Thoracic aorta (tissue), 2 donors: ENCODE measurements around the gene CD101. TPM values are rescaled to one million over a fixed set of nuclear protein-coding genes. Genes with fewer than 3 reads are reported as not detected.

ENCODE experiments used
- ATAC-seq: fragments of 150-250 bp; one replicate; pipeline ENCODE4 v1.8.0; 2017; ENCODE audit warnings: low read depth; ENCODE audit not compliant: insufficient number of reproducible peaks, low FRiP score
- DNase-seq: peaks from one replicate; pipeline ENCODE4 v3.0.0-alpha.2; 2020; ENCODE audit warnings: low spot score
- H3K27ac ChIP-seq, 2 donors: fragments of 200-600 bp; sonication (generic); 1 replicate in 1 of 2; 2 replicates in 1 of 2; pipeline ENCODE4 v1.5.1; 2016; ENCODE audit warnings: mild to moderate bottlenecking in 2 of 2, moderate library complexity in 2 of 2
- H3K27me3 ChIP-seq: fragments of 200-600 bp; sonication (generic); replicated peaks from 2 replicates; pipeline ENCODE4 v1.6.0; 2016; ENCODE audit warnings: mild to moderate bottlenecking; ENCODE audit not compliant: insufficient read depth
- H3K36me3 ChIP-seq: fragments of 200-600 bp; sonication (generic); one replicate; pipeline ENCODE4 v1.5.1; 2016
- H3K4me1 ChIP-seq, 2 donors: fragments of 200-600 bp; sonication (generic); 1 replicate in 1 of 2; 2 replicates in 1 of 2; pipeline versions ENCODE4 v1.5.1 to v1.6.0; 2016; ENCODE audit warnings: low read depth in 2 of 2, mild to moderate bottlenecking in 1 of 2; ENCODE audit not compliant: control insufficient read depth in 1 of 2
- H3K4me3 ChIP-seq: fragments of 200-600 bp; sonication (generic); 2 replicates; pipeline ENCODE4 v1.5.1; 2016; ENCODE audit warnings: mild to moderate bottlenecking
- H3K9me3 ChIP-seq: fragments of 200-600 bp; sonication (generic); 2 replicates; pipeline ENCODE4 v1.5.1; 2016
- CTCF ChIP-seq: fragments of 200-600 bp; sonication (generic); IDR thresholded peaks from one replicate; pipeline ENCODE4 v1.5.1; 2019; ENCODE audit warnings: antibody characterized with exemption
- total RNA-seq, 2 donors: library from RNA; depleted of rRNA; stranded (reverse); fragments of >200 nt; gene quantifications; one replicate each; pipeline versions ENCODE4 v1.1.0 to v1.2.3, GENCODE V29; 2016

CD101 gene
- total RNA-seq, 2 donors from 2014 or later, result 0.85 to 1.8 TPM

- DNase-seq (no peak), ATAC-seq (no peak)
- Histone ChIP-seq H3K27ac (no peak overlapping the region), H3K36me3 (no peaks in the 10 kb centered on the region), H3K4me1 (peaks cover 6 to 16% of the 10 kb centered on the region in 2 donors), H3K4me3 (no peak overlapping the region), H3K27me3 (no peaks in the 10 kb centered on the region), H3K9me3 (no peaks in the 10 kb centered on the region)
- TF ChIP-seq CTCF, result no peak
Observed at GRCh38 chr1:117030271-117030877, 28.8 kb downstream of the CD101 start.

- ATAC-seq (no peak), DNase-seq (no peak)
- no peak overlapping the region for H3K27ac ChIP-seq
- H3K4me3 ChIP-seq, result no peak overlapping the region
- H3K36me3 ChIP-seq, result no peaks in the 10 kb centered on the region
- H3K4me1 ChIP-seq, result peaks cover 0 to under 1% of the 10 kb centered on the region in 2 donors
- no peaks in the 10 kb centered on the region for H3K9me3 ChIP-seq
- no peaks in the 10 kb centered on the region for H3K27me3 ChIP-seq
- no peak for TF ChIP-seq CTCF
Observed at GRCh38 chr1:117032266-117032665, 30.7 kb downstream of the CD101 start.

- H3K9me3 ChIP-seq, result no peaks in the 10 kb centered on the region
- H3K27me3 ChIP-seq, result no peaks in the 10 kb centered on the region
- H3K27ac ChIP-seq, result no peak overlapping the region
- no peak for ATAC-seq
- H3K4me1 ChIP-seq, result no peaks in the 10 kb centered on the region
- no peaks in the 10 kb centered on the region for H3K36me3 ChIP-seq
- TF ChIP-seq CTCF, result no peak
- no peak overlapping the region for H3K4me3 ChIP-seq
- no peak for DNase-seq
Observed at GRCh38 chr1:117032681-117033539, 31.4 kb downstream of the CD101 start.

GRCh38 chr1:117033772-117034171 is 32.2 kb downstream of the CD101 start:
- TF ChIP-seq CTCF, result no peak
- H3K27ac ChIP-seq, result no peak overlapping the region
- no peaks in the 10 kb centered on the region for H3K4me1 ChIP-seq
- no peaks in the 10 kb centered on the region for H3K9me3 ChIP-seq
- H3K27me3 ChIP-seq, result no peaks in the 10 kb centered on the region
- H3K36me3 ChIP-seq, result no peaks in the 10 kb centered on the region
- no peak for ATAC-seq
- H3K4me3 ChIP-seq, result no peak overlapping the region
- no peak for DNase-seq

GRCh38 chr1:117034791-117035290 is 33.3 kb downstream of the CD101 start:
- H3K4me3 ChIP-seq, result no peak overlapping the region
- no peaks in the 10 kb centered on the region for H3K9me3 ChIP-seq
- no peak for TF ChIP-seq CTCF
- DNase-seq (no peak), ATAC-seq (no peak)
- no peaks in the 10 kb centered on the region for H3K4me1 ChIP-seq
- H3K27me3 ChIP-seq, result no peaks in the 10 kb centered on the region
- no peaks in the 10 kb centered on the region for H3K36me3 ChIP-seq
- no peak overlapping the region for H3K27ac ChIP-seq
